Peyer's patch (tissue), 4 donors: ENCODE measurements around the gene CD44.

Experiments used
- POLR2A ChIP-seq, 2 donors: fragments of 450-650 bp; IDR thresholded peaks; one replicate each; pipeline ENCODE4 v1.5.1; 2017; ENCODE audit warnings: antibody characterized with exemption in 2 of 2, mild to moderate bottlenecking in 2 of 2, moderate library complexity in 2 of 2
- TF ChIP-seq, protein P1 (sequence below), 6 experiments: fragments of 450-650 bp in 4 of 6; fragments of 200-600 bp in 2 of 6; sonication (generic) in 1 of 6; IDR thresholded peaks; one replicate each; pipeline ENCODE4 v1.5.1; 2017 to 2019; ENCODE audit warnings: antibody characterized with exemption in 6 of 6, mild to moderate bottlenecking in 3 of 6, moderate library complexity in 1 of 6

DNA sequence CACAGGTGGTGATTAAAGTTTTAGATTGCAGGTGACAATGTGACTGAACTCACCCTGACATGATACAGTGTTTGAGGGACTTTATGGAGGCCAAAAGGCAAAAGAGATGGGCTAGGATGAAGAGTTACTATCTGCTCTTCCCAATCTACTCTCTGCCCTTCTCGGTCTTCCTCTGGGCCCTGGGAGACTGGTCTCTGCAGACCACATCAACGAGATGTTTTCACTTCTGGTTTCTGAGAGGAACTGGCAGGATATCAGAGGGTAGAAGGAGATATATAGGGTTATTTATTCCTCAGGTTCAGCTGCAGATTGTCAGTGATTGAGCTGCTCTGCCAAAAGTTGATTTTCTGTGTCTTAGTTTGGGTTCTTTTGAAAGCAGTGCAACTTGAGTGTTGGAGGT is 32.4 kb upstream of the CD44 start:
- TF ChIP-seq, protein P1, sequence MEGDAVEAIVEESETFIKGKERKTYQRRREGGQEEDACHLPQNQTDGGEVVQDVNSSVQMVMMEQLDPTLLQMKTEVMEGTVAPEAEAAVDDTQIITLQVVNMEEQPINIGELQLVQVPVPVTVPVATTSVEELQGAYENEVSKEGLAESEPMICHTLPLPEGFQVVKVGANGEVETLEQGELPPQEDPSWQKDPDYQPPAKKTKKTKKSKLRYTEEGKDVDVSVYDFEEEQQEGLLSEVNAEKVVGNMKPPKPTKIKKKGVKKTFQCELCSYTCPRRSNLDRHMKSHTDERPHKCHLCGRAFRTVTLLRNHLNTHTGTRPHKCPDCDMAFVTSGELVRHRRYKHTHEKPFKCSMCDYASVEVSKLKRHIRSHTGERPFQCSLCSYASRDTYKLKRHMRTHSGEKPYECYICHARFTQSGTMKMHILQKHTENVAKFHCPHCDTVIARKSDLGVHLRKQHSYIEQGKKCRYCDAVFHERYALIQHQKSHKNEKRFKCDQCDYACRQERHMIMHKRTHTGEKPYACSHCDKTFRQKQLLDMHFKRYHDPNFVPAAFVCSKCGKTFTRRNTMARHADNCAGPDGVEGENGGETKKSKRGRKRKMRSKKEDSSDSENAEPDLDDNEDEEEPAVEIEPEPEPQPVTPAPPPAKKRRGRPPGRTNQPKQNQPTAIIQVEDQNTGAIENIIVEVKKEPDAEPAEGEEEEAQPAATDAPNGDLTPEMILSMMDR (IDR thresholded peaks at IDR 0.05), result no peak
- TF ChIP-seq POLR2A (IDR thresholded peaks at IDR 0.05), result no peak
